HuH-7.5 (cell line): ENCODE results near the gene TNP2.

Experiments used
- DNase-seq: peaks from one replicate; pipeline ENCODE4 v3.0.0; 2011; ENCODE audit warnings: low spot score

Gene TNP2

GRCh38 chr16:11255737-11256660 lies 13.1 kb downstream of the TNP2 start, which contains the start of gene SOCS1:
TSS of gene SOCS1 (minus strand) at chr16:11256204. CDS start at chr16:11255478, 726 bp downstream.
- DNase-seq, result peak; percentile 89

DNA sequence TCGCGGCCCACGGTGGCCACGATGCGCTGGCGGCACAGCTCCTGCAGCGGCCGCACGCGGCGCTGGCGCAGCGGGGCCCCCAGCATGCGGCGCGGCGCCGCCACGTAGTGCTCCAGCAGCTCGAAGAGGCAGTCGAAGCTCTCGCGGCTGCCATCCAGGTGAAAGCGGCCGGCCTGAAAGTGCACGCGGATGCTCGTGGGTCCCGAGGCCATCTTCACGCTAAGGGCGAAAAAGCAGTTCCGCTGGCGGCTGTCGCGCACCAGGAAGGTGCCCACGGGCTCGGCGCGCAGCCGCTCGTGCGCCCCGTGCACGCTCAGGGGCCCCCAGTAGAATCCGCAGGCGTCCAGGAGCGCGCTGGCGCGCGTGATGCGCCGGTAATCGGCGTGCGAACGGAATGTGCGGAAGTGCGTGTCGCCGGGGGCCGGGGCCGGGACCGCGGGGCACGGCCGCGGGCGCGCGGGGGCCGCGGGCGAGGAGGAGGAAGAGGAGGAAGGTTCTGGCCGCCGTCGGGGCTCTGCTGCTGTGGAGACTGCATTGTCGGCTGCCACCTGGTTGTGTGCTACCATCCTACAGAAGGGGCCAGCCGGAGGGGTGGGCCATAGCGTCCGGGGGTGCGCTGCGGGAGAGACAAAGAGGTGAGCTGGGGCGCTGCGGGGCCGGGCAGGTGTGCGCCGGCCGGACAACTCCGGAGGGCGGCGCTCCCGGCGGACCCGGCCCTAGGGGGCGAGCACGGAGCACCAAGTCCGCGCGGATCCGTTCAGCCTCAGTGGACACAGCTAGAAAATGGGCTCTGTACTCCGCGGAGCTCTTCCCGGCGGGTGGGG lies 14.0 kb downstream of the TNP2 start:
- DNase-seq, result peak; percentile 35

- no peak for DNase-seq
Measured at GRCh38 chr16:11253995-11254912, 14.9 kb downstream of the TNP2 start.

DNA sequence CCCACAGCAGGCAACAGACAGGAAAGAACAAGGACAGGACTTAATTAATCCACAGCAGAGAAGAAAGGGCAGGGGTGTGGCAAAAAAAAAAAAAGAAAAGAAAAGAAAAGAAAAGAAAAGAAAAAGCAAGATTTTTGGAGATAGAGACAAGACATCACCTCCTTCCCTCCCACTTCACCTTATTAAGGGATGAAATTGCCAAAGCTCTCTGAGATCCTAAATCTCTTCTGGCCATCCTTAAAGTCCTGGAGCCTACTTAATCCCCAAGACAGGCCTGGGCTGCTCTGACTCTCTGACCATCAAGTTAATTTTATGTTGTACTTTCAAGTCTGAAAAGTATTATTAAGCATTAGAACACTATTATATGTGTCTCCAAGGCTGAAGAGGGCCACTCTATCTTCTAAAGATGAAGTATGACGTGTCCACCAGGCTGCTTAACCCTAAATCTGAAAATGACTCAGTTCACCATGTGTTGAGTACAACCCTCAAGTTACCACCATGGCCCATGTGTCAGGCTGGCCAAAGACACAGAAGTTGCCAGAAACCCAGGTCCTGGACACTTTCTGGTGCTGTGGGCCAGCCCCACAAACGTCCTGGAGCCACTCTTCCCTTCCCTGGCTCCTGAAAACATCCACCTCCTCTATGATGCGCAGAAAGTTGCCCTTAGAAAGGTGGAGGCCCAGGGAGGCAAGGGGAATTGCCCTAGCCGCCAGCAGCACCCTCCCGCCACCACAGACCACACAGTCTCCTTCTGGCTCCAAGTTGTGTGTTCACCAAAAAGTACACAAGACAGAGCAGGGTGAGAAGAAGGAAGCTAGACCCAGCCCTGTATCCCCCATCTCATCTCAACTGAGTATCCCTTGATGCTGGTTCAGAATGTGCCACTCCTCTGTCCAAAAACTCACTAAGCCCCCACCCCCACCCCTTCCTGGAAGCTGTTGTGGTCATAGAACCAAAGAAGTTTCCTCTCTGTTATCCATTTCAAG lies 15.8 kb downstream of the TNP2 start:
- DNase-seq, result no peak

DNA sequence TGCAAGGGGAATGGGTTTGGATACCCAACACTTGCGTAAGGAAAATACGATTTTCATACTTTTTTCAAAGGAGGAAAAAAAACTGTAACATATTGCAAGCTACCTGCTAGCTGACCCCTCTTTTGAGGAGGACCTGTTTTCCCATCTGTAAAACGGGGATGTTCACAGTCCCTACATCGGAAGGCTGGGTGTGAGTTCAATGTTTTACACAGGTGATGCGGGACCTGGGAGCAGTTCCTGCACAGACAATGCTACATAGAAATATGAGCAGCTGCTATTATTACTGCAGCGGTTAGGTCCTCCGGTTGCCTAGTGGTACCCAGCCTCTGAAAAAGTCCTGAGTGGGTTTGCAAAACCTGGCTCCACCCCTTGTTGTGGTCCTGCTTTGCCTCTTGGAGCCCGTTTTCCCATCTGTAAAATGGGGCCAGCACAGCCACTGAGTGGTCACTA lies 16.6 kb downstream of the TNP2 start:
- DNase-seq, result no peak

GRCh38 chr16:11251525-11252481 lies 17.3 kb downstream of the TNP2 start:
- DNase-seq, result no peak

DNA sequence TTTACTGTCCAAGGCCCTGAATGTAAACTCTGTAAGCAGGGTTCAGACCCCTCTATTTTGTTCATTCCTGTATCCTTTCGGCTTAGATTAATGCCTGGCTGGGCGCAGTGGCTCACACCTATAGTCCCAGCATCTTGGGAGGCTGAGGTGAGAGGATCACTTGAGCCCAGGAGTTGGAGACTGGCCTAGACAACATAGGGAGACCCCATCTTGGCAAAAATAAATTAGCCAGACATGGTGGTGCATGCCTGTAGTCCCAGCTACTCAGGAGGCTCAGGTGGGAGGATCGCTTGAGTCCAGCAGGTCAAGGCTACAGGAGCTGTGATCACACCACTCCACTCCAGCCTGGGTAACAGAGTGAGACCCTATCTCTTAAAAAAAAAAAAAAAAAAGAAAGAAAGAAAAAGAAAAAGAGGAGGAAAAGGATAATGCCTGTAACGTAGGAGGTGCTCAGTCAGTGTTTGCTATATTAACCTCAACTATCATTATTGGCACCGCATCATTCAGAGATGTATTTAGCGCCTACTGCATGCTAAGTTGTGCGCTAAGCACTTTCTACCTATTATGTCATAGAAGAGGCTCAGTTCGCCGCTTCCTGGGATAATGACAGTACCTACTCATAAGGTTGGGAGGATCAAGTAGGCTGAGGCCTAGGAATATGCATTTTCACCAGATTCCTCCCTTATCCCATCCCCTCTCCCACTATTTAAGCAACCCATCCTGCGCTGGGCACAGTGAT lies 18.2 kb downstream of the TNP2 start:
- DNase-seq, result no peak

GRCh38 chr16:11250091-11250785 lies 18.9 kb downstream of the TNP2 start:
- no peak for DNase-seq

DNA sequence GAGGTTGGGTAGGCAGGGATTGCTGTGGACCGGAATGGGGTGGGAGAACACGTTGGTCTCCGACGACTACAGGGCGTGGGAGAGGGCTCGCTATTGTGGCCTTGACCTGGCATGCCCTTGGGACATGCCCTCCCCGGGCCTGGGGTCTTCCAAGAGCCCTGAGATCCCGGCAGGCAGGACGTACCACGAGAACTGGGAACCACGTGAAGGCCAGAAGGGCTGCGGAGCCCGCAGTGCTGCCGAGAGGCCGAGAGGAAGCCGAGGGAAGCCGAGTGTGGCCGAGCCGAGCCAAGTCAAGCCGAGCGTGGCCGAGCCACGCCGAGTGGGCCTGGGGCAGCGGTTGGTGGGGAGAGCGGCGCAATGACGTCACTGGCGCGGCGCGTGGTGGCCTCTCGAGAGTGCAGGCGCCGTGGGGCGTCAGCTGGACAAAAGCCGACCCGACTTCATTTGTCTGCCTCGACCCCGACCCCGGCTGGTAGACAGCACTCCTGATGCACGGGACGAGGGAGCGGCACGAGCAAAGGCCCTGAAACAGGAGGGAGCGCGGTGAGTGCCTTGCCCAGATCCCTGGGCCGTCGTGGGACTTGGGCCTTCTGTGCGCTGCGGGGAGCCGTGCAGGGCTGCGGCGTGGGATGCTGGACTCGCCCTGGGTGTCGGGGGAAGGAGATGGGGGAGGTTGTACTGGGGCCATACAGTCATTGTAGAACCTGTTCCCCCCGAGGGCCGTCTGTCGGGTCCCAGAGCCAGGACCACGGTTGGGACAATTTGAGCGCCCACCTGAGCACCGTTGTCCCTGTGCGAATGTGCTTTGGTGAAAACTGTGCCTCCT lies 19.7 kb downstream of the TNP2 start:
- no peak for DNase-seq

DNA sequence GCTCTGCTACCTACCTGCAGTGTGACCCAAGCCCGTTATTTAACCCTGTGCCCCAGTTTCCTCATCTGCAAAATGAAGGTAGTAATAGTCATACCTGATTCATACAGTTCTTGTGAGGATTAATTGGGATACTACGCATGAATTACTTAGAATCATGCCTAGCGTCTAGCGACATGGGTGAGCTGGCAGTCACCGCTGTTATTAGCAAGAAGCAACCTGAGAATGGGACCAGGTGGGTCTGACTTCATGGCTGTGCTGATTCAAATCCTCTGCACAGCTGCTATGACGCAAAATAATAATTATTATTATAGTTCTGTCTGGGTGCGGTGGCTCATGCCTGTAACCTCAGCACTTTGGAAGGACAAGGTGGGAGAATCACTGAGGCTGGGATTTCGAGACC lies 21.0 kb downstream of the TNP2 start:
- DNase-seq, result no peak

- DNase-seq, result no peak
Measured at GRCh38 chr16:11245988-11246387, 23.1 kb downstream of the TNP2 start.

GRCh38 chr16:11245222-11245737 lies 23.8 kb downstream of the TNP2 start:
- no peak for DNase-seq

- no peak for DNase-seq
Measured at GRCh38 chr16:11242658-11243057, 26.5 kb downstream of the TNP2 start.

DNA sequence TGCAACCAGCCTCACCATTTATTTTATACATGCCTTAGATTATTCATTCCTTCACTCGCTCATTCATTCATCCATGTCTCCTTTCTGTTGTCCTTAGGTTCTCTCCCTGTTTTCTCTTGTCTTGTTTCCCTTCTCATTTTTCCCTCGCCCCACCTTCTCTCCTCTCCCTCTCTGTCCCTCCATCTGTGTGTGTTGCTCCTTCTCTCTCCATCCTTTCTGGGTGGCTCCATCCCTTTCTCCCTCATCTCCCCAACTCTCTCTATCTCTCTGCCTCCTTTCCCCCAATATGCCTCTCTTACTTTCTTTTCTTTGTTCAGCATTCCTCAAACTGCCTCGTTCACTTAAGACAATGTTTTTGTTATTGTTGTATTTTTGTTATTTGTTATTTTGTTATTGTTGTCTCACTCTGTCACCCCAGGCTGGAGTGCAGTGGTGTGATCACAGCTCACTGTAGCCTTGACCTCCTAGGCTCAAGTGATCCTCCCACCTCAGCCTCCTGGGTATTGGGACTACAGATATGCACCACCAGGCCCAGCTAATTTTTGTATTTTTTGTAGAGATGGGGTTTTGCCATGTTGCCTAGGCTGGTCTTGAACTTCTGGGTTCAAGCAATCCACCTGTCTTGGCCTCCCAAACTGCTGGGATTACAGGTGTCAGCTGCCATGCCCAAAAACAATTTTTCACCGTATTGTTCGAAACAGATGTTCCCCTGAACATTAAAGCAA lies 27.5 kb downstream of the TNP2 start:
- DNase-seq, result no peak

DNA sequence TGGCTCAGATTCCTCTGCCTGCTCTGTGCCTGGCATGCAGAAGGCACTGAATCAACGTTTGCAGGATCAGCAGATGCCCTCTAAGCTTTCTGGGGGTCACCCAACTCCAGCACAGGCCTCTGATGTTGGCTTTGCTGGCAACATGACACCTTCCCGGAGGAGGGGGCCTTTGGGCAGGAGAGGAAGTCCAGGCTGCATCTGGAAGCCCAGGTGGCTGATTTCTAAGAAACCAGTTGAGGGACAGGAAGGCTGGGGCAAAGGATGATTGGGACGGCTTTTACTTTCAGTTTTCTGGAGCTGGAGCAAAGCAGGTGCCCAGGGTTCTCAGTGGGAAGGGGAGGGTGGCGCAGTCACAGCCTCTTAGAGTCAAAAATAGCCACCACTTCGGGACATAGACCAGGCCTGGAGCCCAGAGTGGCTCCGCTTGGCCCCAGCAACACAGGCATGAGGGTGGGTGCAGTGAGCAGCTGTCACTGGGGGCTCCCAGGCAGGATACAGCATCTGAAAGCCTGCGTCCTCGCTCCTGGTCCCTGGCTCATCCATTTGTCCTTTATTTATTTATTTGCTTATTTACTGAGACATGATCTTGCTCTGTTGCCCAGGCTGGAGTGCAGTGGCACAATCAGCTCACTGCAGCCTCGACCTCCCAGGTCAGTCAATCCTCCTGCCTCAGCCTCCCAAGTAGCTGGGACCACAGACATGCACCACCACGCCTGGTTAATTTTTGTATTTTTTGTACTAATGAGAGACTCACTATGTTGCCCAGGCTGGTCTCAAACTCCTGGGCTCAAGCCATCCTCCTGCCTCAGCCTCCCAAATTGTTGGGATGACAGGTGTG lies 28.3 kb downstream of the TNP2 start:
- DNase-seq, result no peak
